HG02852 (cell line): ENCODE results near the gene UBE2M.
"Not testable (repeated sequence)": the region's sequence is repeated elsewhere in the genome, so short reads cannot be mapped to it uniquely, and the experiment has no call there.

Experiments
- ATAC-seq: cut with Tn5 transposase; IDR thresholded peaks from one replicate; pipeline ENCODE4 v1.9.1; 2021; ENCODE audit warnings: mild to moderate bottlenecking, moderate library complexity; ENCODE audit not compliant: unreplicated experiment

The UBE2M gene

GRCh38 chr19:58558066-58558622 lies at the start of gene UBE2M:
Gene UBE2M, minus strand, starts transcription at chr19:58558611. Its CDS starts 230 bp downstream, at chr19:58558381.
- no peak for ATAC-seq

DNA sequence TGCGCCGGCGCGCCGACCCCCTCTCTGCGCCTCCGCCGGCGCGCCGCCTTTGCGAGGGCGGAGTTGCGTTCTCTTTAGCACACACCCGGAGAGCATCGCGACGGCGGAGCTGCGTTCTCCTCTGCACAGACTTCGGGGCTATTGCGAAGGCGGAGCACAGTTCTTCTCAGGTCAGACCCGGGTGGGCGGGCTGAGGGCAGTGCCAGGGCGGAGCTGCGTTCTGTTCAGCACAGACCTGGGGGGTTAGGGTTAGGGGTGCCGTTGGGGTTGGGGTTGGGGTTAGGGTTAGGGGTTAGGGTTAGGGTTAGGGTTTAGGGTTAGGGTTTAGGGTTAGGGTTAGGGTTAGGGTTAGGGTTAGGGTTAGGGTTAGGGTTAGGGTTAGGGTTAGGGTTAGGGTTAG lies 48.8 kb upstream of the UBE2M start:
- ATAC-seq, result not testable (repeated sequence)

- not testable (repeated sequence) for ATAC-seq
Observed at GRCh38 chr19:58606251-58606896, 48.0 kb upstream of the UBE2M start.

GRCh38 chr19:58586133-58586765 lies 27.8 kb upstream of the UBE2M start:
- no peak for ATAC-seq

DNA sequence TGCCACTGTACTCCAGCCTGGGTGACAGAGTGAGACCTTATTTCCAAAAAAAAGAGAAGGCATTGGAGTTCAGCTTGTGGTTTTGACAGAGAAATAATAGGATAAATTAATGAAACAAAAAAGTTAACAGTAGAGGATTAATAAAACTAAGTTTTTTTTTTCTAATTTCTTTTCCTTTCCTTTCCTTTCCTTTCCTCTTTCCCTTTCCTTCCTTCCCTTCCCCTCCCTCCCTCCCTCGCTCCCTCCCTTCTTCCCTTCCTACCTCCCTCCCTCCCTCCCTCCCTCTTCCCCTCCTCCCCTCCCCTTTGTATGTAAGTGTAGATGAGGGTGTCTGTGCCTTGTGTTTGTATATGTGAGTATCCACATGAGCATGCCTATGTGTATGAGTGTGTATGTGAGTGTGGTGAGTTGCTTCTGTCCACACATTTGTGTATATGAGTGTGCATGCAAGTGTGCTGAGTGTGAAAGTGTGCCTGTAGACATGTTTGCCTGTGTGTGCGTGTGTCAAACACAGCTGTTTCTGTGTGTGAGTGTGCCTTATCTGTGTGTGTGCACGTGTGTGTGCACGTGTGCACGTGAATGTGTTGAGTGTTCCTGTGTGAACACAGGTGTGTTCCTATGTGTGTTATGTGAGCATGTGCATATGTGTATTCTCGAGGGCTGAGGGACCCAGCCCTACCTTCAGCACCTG lies 27.2 kb upstream of the UBE2M start:
- ATAC-seq, result no peak

DNA sequence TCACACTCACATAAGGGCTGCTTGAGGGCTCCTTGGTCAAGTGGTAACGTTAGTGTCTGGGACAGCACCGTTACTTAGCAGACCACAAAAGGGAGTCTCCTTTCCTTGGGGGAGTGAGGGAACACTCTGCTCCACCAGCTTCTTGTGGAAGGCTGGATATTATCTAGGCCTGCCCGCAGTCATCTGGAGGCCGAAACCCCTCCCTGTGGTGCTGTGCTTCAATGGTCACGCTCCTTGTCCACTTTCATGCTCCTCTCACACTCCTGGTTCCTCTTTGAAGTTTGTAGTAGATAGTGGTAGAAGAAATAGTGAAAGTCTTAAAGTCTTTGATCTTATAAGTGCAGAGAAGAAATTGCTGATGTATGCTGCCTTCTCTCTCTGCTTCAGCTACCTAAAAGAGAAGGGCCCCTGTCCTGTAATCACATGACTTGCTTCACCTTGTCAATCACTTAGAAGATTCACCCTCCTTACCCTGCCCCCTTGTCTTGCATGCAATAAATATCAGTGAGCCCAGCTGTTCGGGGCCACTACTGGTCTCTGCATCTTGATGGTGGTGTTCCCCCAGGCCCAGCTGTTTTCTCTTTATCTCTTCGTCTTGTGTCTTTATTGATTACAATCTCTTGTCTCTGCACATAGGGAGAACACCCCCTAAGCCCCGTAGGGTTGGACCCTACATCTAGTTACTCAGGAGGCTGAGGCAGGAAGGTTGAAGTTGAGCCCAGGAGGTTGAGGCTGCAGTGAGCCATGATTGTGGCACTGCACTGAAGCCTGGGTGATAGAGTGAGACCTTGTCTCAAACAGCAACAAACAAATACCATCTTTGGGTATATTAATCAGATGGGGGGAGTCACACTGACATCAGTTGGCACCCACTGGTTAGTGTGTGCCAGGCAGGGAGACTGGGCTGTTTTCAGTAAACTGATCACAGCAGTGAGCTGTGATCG lies 26.4 kb upstream of the UBE2M start:
- no peak for ATAC-seq

- no peak for ATAC-seq
Observed at GRCh38 chr19:58582985-58583384, 24.6 kb upstream of the UBE2M start.

DNA sequence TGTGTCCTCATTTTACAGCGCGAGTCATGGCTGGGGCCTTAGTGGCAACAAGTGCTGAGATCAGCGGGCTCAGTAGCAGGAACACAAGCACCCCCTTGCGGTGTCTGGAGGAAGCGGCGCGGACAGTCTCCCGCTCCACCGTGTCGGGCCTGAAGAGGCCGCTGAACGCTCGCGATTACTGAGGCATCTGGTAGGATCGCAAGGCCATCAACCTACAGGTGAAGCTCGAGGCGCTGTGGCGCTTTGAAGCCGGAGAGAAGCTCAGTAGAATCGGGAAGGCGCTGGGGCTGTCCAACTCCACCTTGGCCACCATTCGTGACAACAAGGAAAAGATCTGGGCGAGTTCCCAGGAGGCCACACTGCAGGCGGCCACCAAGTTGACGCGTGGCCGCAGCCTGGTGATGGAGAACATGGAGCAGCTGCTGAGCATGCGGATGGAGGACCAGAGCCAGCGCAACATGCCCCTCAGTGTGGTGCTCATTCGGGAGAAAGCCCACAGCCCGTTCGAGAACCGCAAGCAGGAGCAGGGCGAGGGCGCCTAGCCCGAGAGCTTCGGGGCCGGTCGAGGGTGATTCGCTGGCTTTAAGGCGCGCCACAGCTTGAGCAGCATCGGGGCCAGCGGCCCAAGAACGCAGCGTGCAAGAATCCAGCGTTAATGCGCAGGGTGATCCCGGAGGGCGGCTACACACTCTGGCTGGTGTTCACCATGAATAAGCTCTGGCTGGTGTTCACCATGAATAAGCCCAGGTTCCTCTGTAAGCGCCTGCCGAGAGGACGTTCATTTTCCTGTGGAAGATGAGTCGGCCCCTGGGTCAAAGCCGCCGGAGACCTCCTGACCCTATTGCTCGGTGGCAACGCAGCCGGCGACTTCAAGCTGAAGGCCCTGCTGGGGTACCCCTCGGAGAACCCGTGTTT lies 23.1 kb upstream of the UBE2M start:
- no peak for ATAC-seq

GRCh38 chr19:58579473-58580142 lies 21.2 kb upstream of the UBE2M start:
- no peak for ATAC-seq

DNA sequence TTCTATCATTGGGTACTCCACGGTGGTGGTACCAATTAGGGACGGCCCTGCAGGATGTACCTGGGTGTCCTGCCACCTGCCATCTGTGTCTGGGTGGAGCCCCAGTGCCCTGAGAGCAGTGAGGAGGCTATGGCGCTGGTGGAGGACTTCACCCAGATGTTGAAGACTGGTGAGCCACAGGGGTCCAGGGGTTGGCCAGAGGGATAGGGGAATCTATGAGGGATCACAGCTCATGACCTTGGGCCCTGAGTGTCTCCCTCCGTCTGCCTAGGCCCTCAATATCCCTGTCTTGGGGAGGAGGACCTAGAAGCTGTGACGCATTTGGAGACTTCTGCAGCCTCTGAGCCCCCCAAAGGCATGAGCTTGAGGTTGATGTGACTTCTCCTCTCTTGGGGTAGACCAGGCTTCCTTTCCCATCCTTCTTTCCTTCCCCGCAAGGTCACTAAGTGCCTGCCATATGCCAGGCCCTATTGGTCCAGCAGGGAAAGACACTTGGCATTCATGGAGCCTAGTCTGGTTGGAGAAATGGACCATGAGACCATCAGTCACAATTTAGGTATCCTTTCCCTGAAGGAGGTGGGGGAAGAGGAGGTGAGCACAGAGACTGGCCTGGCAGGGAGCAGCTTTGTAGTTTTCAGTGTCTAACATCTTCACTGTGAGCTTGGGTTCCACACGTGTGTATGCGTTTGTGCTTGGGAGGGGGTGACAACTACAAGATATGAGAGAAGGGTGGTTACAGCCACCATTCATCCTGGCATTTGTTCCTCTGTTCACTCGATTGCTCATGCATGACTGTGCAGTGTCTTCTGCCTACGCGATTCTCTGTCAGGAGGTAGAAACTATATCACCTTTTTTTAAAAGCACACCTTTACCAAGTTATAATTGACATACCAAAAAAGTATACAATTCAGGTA lies 19.9 kb upstream of the UBE2M start:
- ATAC-seq, result no peak

DNA sequence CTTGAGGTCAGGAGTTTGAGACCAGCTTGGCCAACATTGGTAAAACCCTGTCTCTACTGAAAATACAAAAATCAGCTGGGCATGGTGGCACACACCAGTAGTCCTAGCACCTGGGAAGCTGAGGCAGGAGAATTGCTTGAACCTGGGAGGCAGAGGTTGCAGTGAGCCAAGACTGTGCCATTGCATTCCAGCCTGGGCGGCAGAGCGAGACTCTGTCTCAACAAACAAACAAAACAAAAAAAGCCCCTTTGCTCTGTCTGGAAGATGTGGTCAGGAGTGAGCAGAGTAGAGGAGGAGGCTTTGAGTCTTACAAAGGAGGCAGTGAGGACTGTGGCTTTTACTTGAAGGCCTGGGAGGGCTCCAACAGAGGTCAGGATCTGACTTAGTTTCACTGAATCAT lies 19.2 kb upstream of the UBE2M start:
- ATAC-seq, result not testable (repeated sequence)

GRCh38 chr19:58575183-58576041 lies 17.0 kb upstream of the UBE2M start:
- peak; percentile 39 for ATAC-seq

DNA sequence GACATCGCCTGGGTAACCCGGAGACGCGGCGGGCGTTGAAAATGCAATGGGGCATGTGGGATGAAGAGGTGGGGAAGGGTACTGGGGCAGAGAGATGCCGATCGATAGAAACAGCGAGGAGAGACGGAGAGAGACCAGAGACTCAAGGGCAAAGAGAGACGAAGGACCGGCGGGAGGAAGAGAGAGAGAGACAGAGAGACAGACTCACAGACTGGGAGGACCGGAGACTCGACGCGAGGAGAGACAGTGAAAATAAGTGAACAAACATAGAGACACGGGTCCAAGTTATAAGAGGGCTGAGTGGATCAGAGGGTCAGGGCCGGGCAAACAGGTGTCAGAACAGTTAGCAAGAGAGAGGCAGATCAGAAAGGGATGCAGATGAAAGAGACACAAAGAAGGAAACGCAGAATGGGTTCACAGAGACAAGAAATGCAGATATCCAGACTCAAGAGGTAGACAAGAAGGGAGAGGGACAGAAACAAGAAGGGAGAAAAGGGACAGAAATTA lies 15.3 kb upstream of the UBE2M start:
- ATAC-seq, result no peak

- ATAC-seq, result peak; percentile 56
Observed at GRCh38 chr19:58572818-58573657, 14.6 kb upstream of the UBE2M start, which contains the start of gene MZF1. Gene MZF1, minus strand, starts transcription at chr19:58573335. Its CDS starts 1,946 bp downstream, at chr19:58571389.

GRCh38 chr19:58572026-58572817 lies 13.8 kb upstream of the UBE2M start:
- no peak for ATAC-seq
